ENCODE results near the gene ANKRD28.
"Not testable (repeated sequence)": the region's sequence is repeated elsewhere in the genome, so short reads cannot be mapped to it uniquely, and the experiment has no call there.

Gene ANKRD28

GRCh38 chr3:15637131-15637951 lies 160.4 kb downstream of the ANKRD28 start:
- no peak for DNase-seq (ENCODE audit: low read depth, low spot score)

DNA sequence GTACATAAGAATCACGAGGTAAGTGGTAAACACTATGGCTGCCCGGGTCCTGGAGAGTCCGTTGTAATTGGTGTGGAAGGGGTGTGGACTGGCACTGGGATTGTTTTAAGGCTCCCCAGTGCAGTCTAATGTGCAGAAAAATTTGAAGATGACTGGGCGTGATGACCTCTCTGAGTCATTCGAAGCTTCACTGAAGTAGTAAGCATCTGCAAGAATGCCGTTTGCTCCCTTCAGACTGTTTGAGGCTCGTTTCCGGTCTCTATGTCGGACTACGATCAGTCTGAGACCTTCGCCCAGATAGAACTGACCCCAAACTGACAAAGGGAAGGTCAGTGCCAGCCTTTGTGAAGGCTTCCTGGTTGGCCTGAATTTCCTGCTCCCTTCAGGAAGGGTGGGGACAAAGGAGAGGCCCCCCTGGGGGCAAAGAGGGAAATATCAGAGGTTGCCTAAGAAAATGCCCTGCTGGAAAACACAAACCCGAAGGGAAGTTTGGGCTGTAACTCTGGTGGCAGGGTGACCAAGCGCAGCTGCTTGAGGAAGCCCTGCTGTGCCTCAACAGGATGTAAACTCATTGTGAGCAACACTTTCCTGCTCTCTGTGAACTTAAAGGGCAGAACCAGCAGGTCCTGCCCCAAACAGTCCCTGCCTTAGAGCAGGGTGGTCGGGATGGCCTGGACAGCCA lies 161.6 kb downstream of the ANKRD28 start:
- DNase-seq (ENCODE audit: low read depth, low spot score): peak; percentile 52

DNA sequence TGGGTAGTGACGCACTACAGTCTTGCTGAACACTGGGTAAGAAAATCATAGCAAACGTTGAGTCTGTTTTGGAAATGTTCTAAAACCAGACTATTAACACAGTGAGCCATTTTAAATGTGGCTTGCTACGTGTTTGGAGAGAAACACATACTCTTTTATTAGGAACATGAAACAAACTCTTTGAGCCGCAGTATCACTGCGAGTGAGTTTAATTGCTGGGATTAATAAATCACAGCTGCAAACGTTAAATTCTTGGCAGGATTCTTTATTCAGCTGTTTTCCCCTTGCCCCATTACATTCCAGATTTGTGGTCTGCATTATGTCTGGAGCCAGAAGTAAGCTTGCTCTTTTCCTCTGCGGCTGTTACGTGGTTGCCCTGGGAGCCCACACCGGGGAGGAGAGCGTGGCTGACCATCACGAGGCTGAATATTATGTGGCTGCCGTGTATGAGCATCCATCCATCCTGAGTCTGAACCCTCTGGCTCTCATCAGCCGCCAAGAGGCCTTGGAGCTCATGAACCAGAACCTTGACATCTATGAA lies 162.6 kb downstream of the ANKRD28 start:
- peak; percentile 89 for DNase-seq (ENCODE audit: low read depth, low spot score)

DNA sequence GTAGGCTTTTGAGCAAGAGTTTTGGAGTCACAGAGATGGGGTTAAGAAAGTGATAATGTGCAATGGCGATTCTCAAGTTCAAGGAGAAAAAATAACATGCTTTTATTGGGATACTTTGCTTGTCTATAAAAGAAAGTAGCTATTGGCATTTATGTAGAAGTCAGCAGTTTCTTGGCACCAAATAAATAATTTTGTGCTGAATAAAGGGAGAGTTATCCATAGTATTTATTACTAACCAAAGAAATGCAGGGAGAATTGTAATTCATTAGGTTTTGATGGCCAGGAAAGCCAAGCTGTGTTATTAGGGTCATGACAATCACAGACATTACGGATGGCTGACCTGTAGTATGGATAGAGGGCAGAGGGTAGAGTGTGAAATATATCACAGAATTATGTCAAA lies 163.1 kb downstream of the ANKRD28 start:
- no peak for DNase-seq (ENCODE audit: low read depth, low spot score)

DNA sequence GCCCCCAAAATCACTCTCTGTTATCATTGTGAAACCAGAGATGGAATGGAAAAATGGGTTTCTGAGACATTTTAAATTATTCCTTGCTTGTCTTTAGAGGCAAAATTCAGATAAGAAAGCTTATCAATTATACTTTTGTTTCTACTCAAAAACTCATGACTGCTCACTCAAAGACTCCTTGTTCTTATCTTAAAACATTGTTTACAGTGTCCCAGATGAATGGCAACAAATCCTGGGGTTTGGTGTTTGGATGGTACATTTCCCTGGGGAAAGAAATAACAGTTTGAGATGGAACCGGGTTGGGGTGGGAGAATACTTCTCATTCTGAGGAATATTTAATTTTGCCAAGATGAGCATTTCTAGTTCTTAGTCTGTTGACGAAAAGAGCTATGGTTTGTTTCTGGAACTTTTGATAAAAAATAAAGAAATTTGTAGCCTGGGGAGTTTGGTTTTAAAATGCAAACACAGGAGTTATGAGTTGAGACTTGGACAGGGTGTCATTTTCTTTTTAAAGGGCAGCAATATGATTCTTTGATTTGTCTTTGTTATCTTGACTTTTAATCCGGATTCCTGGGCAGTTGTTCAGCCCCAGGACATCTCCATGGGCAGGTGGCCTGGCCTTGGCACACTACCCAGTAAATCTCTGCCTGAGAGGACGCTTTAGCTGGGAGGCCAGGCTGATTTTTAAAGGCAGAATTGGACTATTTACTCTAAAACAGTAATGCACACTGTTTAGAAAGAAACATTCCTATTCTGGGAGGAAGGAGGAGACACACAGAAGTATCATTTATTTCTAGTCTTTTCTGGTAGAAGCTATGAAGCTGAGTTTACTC lies 163.8 kb downstream of the ANKRD28 start:
- DNase-seq (ENCODE audit: low read depth, low spot score): peak; percentile 44

GRCh38 chr3:15633159-15633558 lies 164.6 kb downstream of the ANKRD28 start:
- DNase-seq (ENCODE audit: low read depth, low spot score): no peak

DNA sequence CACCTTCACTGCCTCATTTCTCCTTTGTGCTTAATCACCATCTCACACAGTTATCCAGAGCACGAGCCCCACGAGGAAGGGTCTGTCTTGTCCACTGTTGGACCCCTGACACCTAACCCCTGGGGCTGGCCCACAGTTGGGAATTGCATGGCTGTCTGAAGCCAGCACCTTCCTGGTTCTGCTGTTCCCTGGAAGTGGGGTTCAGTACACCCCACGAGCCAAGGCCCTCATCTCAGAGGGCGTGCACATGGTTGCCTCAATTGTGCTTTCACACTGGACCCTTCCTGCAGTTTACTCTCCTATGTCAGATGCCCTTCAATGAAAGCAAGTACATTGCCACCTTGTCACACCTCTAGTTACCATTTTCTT lies 165.6 kb downstream of the ANKRD28 start:
- no peak for DNase-seq (ENCODE audit: low read depth, low spot score)

- DNase-seq (ENCODE audit: low read depth, low spot score): no peak
Observed at GRCh38 chr3:15631426-15632211, 166.2 kb downstream of the ANKRD28 start.

DNA sequence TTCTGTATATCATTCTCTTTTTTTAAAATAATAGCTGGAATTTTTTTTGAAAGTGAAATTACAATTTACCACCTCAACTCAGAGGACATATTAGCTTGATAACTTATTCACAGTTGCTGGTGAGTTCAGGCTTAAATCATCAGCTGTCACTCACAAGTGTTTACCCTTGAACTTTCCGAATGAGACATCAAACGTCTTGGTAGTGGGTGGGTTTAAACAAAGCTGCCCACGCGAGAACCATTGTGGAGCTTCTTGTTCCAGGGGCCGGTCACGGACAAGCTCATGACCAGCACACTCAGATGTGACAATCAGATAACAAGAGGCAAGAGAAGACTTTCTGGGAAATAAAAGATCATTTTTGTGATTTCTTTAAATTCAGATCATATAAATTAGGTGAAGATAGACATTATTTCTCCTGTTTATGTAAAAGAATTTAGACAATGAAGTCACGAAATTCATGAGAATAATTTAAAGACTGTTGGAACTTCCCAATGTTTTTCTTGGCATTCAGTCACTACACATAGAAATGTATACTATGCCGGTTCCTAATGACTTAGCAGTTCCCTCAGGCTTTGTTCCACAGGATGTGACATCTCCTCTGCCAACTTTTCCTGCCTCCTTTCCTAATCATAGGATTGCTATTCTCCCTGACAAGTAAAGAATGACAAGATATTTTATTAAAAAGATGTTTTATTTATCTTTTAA lies 167.0 kb downstream of the ANKRD28 start:
- peak; percentile 57 for DNase-seq (ENCODE audit: low read depth, low spot score)

GRCh38 chr3:15629860-15630597 lies 167.8 kb downstream of the ANKRD28 start:
- peak; percentile 88 for DNase-seq (ENCODE audit: low read depth, low spot score)

GRCh38 chr3:15628967-15629366 lies 168.8 kb downstream of the ANKRD28 start:
- no peak for DNase-seq (ENCODE audit: low read depth, low spot score)

DNA sequence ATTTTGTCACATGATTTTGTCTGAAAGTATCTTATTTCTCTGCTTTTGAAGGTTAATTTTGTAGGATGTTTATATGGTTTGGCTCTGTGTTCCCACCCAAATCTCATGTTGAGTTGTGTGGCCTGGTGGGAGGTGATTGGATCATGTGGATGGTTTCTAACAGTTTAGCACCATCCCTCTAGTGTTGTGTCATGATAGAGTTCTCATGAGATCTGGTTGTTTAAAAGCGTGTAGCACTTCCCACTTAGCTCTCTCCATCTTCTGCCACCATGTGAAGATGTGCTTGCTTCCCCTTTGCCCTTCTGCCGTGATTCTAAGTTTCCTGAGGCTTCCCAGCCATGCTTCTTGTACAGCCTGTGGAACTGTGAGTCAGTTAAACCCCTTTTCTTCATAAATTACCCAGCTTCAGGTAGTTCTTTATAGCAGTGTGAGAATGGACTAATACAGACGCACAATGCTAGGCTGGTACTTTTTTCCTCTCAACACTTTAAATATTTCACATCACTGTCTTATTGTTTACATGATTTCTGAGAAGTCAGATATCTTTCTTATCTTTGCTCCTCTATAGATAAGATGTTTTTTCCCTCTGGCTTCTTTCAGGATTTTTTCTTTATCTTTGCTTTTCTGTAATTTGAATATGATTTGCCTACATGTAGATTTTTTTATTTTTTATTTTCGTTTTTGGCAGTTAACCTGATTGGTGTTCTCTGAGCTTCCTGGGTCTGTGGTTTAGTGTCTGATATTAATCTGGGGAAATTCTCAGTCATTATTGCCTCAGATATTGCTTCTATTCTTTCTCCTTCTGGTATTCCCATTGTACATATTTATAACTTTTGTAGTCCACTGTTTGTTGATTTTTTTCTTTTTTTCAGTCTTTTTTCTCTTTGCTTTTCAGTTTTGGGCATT lies 174.0 kb downstream of the ANKRD28 start:
- DNase-seq (ENCODE audit: low read depth, low spot score): no peak

DNA sequence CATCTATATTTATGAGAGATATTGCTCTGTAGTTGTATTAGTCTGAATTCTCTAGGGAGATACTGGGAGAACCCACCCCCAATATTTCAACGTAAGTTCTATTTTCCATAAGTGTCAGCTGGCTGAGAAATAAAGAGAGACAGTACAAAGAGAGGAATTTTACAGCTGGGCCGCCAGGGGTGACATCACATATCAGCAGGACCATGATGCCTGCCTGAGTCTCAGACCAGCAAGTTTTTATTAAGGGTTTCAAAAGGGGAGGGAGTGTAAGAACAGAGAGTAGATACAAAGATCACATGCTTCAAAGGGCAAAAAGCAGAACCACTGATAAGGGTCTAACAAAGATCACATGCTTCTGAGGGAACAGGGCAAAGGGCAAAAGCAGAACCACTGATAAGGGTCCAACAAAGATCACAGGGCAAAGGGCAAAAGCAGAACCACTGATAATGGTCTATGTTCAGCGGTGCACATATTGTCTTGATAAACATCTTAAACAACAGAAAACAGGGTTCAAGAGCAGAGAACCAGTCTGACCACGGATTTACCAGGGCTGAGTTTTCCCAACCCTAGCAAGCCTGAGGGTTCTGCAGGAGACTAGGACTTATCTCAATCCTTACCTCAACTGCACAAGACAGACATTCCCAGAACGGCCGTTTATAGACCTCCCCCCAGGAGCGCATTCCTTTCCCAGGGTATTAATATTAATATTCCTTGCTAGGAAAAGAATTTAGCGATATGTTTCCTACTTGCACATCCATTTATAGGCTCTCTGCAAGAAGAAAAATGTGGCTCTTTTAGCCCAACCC lies 177.9 kb downstream of the ANKRD28 start:
- DNase-seq (ENCODE audit: low read depth, low spot score): not testable (repeated sequence)

Measured in astrocyte of the hippocampus (primary cell).